Stimulated activated naive CD8-positive, alpha-beta T cell treated with anti-CD3 and anti-CD28 coated beads, Interleukin-15, Interleukin-2, amounts not matched to agents 100 U/mL and 50 U/mL, for 24 hours (primary cell): Measurements from ENCODE around the gene MEIS1.
A peak's percentile ranks its signal among the peaks of the same experiment; 100 is the strongest.

Experiments
- ATAC-seq: fragments of 150-1000 bp; cut with Tn5 transposase; one replicate; pipeline ENCODE4 v1.10.0; 2021
- DNase-seq: peaks from one replicate; pipeline ENCODE4 v3.0.0; 2021

The MEIS1 gene

GRCh38 chr2:66431846-66432587 lies 2.9 kb upstream of the MEIS1 start:
- ATAC-seq, result no peak
- DNase-seq, result no peak

- ATAC-seq, result peak; percentile 30
- DNase-seq, result no peak
Observed at GRCh38 chr2:66432801-66433694, 1.9 kb upstream of the MEIS1 start.

DNA sequence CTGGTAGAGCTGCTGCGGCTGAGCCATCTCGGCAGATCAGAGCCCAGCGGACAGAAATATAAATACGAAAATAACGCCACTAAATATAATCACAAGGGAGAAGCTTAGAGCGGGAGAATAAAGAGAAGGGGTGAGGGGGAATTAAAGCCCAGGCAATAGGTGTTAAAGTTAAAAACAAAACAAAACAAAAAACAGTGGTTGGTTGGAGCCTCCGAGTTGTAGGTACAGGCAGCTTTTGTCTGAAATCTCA lies 1.3 kb upstream of the MEIS1 start:
- DNase-seq (no peak), ATAC-seq (no peak)

GRCh38 chr2:66433945-66434678 lies 813 bp upstream of the MEIS1 start:
- ATAC-seq (no peak), DNase-seq (no peak)

GRCh38 chr2:66435549-66435875 lies 587 bp downstream of the MEIS1 start:
- DNase-seq (no peak), ATAC-seq (no peak)

- no peak for DNase-seq
- ATAC-seq, result no peak
Observed at GRCh38 chr2:66435963-66436362, 1.0 kb downstream of the MEIS1 start.

DNA sequence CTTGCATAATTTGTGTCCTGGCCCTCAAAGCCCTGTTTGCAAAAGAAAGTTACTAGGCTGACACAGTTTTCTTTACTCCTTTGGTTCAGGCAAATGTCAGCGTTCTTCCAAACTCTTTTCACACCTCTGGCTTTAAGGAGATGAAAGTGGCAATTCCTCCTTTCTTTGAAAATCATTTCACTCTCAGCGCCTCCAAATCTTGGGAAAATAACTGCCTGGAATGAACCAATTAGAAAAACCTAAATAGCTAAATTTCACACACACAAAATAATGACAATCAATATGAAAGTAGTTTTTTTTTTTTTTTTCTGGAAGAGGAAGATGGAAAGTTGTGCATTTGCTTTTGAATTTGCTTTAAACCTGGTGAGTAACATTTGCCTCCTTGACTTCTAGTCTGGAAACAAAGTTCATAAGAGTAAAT lies 1.7 kb downstream of the MEIS1 start:
- DNase-seq (no peak), ATAC-seq (no peak)

DNA sequence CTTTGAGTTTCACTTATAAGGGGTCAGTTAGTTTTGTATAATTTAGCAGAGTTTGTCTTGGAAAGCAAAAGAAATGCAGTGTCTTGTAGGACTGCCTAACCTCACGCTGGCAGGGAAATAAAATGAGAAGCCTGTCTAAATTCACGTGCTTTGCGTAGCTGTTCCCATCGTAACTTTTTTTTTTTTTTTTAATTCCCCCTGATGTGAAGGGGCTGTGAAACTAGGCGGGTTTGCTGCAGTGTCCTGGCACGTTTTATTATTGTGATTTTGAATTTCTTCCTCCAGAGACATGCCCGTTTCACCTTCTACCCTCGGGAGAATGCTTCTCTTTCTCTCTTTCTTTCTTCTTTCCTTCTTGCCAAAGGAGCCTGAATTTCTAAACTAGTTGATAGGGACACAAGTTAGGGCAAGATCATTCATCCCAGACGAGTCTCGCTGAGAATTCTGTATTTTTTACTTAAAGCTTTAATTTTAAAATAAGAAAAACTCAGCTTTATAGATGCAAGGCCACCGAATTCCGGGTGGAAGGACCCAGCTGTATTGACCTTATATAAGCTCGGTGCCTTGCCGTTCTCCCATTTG lies 2.3 kb downstream of the MEIS1 start:
- ATAC-seq, result no peak
- no peak for DNase-seq

DNA sequence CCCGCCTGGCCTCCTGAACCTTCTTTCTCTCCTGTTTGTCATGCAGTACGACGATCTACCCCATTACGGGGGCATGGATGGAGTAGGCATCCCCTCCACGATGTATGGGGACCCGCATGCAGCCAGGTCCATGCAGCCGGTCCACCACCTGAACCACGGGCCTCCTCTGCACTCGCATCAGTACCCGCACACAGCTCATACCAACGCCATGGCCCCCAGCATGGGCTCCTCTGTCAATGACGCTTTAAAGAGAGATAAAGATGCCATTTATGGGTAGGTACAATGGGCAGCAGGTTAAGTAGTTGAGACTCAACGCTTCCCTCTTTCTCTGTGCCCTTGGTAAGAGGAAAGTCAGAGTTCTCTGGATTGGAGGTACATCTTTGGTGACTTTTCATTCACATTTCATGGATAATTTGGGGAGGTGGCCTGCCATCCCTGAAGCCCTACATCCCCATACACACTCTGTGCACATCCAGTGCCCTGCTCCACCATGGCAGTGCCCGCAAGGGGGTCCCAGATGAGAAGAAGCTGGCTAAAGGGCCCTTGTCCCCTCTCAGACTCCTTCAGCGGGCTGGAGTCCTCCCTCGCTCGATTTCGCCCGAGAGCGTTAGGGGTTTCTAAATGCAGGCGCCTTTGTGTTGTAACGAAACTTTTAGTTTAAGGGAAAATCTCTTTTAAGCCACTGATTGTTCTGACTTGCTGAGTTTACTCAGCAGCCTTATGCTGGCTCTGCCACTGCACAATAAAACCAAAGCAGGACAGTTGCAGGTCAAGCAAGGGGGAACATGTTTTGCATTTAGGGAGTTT lies 3.0 kb downstream of the MEIS1 start:
- DNase-seq (no peak), ATAC-seq (no peak)

DNA sequence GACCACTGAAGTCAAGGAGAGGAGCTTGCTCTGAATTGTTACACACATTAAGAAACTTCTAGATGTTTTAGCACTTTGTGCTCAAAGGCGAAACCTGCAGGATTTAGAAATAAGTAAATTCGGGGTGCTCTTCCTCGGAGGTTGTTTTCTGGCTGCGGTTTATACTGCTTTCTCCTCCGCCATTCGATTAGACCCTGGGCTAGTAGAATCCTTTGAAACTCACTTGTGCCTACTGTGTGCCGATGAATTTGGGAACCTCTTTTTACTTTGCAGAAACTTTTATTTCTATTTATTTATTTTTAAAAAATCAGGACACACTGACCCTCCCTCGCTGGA lies 3.5 kb downstream of the MEIS1 start:
- ATAC-seq, result no peak

GRCh38 chr2:66438891-66439811 lies 4.2 kb downstream of the MEIS1 start:
- DNase-seq (no peak), ATAC-seq (no peak)

More for the DNA sequence above, 3.5 kb downstream of the MEIS1 start:
- no peak for DNase-seq

- DNase-seq (no peak), ATAC-seq (no peak)
Observed at GRCh38 chr2:66439812-66440542, 5.1 kb downstream of the MEIS1 start.

DNA sequence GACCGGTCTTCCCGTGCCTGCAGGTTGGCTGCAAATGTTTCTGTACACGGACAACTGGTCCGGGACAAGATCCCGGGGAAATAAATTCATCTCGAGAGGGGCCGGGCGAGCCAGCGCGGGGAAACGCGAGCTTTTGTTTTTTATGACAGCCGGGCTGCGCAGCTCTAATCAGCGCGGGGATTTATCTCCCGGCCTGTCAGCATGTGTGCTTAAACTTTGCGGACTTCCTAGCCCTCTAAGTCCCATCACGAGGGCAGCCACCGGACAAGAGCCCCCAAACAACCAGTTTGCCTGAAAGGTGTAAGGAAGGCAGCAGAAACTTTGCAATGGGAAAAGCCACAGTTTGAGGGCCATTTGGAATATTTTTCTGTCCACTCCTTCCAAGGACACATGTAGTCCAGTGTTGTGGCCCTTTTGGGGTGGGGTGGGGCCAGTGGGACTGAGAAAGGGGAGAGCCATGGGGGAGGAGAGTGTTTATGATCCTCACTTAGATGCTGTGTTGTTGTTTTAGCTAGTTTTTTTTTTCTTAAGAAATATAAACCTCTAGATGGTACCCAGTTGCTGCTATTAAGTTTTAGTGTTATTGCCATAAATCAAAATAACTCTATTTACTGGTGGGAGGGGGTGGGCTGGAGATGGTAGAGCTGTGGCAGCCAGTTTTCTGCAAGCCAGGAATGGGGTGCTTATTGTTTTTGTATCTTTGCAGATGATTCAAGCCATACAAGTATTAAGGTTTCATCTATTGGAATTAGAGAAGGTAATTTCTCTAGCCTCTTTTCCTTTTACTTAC lies 6.0 kb downstream of the MEIS1 start:
- no peak for DNase-seq
- no peak for ATAC-seq

- no peak for DNase-seq
- ATAC-seq, result no peak
Observed at GRCh38 chr2:66441581-66442320, 6.8 kb downstream of the MEIS1 start.

DNA sequence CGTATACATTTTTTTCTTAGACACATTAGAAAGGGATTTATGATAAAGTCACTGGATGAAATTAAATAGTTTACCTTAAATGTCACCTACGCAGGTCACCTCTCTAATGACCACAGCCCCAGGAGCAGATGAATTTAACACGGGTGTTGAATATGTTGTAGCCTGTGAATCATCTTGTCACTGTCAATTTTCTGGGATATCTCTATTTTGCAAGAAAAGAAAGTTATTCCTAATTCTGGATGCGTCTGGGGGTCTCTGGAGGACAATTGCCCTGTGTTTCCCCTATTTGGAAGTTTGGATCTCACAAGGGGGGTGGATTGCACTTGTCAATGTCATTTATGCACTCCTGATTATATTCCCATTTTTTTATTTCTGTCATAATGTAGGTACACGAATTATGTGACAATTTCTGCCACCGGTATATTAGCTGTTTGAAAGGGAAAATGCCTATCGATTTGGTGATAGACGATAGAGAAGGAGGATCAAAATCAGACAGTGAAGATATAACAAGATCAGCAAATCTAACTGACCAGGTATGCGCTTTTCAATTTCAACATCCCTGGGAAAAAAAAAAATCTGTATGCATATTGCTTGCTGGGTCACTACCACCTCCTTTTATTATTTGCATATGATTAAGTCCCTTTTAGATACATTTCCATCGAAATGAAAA lies 7.7 kb downstream of the MEIS1 start:
- DNase-seq (no peak), ATAC-seq (no peak)

- DNase-seq (no peak), ATAC-seq (no peak)
Observed at GRCh38 chr2:66443186-66443978, 8.5 kb downstream of the MEIS1 start.
